Measurements from ENCODE around the gene EVL.

DNA sequence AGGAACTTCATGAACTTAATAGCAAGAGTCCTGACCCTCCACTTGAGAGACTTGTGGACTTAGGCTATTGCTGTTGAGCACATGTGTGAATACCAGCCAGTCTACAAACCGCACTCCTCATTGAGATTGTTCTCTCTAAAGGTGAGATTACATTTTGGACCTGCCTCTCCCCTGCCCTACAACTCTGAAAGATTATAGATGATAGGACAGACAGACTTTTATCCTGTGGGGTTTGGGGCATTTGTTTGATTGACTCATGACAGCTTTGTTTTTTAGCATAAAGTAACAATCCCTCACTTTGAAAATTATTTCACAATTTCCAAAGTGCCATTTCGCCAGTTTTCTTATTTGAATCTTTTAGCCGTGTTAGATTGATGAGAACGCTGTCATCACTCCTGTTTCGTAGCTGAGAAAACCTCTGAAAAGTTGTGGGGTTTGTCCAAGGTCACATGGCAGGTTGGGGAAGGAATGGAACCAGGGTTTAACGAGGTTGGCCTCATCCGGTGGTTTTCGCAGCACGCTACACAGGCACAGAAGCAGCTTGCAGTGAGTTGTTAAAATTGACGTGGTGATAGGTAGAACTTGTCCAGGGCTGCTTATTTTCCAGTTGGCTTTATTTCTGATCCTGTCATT lies 836 bp downstream of the EVL start:
- TF ChIP-seq POLR2AphosphoS5 (IDR thresholded peaks at IDR 0.05; ENCODE audit: low read length) (peak; percentile 93), POLR2A (IDR thresholded peaks at IDR 0.05; ENCODE audit: low read depth, low read length) (peak; percentile 78), DPF2 (IDR thresholded peaks at IDR 0.05) (0 out of 2 replicates have a peak, but pooled peaks have one; percentile 43), SRF (IDR thresholded peaks at IDR 0.05; ENCODE audit: low read depth in 2 of 2, low read length in 2 of 2) (0 out of 4 replicates have a peak, but pooled peaks of 1 of the 2 experiments have one; percentile 23), RCOR1 (conservative IDR thresholded peaks at IDR 0.05; ENCODE audit: low read depth, low read length) (no peak; the same call in 1 of the 2 replicates), RAD21 (IDR thresholded peaks at IDR 0.05; ENCODE audit: insufficient read depth, low read depth, low read length) (no peak), GABPA (IDR thresholded peaks at IDR 0.05; ENCODE audit: low read depth) (peak; percentile 15; the same call in 1 of the 2 replicates), CHD2 (IDR thresholded peaks at IDR 0.05; ENCODE audit: borderline replicate concordance, low read depth, low read length) (peak; percentile 72; the same call in 1 of the 2 replicates), SREBF1 (IDR thresholded peaks at IDR 0.05; ENCODE audit: low read length) (no peak)
- TF ChIP-seq, protein P1, sequence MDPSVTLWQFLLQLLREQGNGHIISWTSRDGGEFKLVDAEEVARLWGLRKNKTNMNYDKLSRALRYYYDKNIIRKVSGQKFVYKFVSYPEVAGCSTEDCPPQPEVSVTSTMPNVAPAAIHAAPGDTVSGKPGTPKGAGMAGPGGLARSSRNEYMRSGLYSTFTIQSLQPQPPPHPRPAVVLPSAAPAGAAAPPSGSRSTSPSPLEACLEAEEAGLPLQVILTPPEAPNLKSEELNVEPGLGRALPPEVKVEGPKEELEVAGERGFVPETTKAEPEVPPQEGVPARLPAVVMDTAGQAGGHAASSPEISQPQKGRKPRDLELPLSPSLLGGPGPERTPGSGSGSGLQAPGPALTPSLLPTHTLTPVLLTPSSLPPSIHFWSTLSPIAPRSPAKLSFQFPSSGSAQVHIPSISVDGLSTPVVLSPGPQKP (IDR thresholded peaks at IDR 0.05; ENCODE audit: low read depth, low read length), result no peak
- TF ChIP-seq, protein P2, sequence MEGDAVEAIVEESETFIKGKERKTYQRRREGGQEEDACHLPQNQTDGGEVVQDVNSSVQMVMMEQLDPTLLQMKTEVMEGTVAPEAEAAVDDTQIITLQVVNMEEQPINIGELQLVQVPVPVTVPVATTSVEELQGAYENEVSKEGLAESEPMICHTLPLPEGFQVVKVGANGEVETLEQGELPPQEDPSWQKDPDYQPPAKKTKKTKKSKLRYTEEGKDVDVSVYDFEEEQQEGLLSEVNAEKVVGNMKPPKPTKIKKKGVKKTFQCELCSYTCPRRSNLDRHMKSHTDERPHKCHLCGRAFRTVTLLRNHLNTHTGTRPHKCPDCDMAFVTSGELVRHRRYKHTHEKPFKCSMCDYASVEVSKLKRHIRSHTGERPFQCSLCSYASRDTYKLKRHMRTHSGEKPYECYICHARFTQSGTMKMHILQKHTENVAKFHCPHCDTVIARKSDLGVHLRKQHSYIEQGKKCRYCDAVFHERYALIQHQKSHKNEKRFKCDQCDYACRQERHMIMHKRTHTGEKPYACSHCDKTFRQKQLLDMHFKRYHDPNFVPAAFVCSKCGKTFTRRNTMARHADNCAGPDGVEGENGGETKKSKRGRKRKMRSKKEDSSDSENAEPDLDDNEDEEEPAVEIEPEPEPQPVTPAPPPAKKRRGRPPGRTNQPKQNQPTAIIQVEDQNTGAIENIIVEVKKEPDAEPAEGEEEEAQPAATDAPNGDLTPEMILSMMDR (IDR thresholded peaks at IDR 0.05 in 2 of 3, conservative IDR thresholded peaks at IDR 0.05 in 1 of 3; ENCODE audit: control insufficient read depth in 2 of 3, extremely low read depth in 1 of 3, insufficient read depth in 1 of 3, low read depth in 3 of 3, low read length in 3 of 3), result no peak
- TF ChIP-seq, protein P3, sequence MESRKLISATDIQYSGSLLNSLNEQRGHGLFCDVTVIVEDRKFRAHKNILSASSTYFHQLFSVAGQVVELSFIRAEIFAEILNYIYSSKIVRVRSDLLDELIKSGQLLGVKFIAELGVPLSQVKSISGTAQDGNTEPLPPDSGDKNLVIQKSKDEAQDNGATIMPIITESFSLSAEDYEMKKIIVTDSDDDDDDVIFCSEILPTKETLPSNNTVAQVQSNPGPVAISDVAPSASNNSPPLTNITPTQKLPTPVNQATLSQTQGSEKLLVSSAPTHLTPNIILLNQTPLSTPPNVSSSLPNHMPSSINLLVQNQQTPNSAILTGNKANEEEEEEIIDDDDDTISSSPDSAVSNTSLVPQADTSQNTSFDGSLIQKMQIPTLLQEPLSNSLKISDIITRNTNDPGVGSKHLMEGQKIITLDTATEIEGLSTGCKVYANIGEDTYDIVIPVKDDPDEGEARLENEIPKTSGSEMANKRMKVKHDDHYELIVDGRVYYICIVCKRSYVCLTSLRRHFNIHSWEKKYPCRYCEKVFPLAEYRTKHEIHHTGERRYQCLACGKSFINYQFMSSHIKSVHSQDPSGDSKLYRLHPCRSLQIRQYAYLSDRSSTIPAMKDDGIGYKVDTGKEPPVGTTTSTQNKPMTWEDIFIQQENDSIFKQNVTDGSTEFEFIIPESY (IDR thresholded peaks at IDR 0.05), result no peak

Measured in GM12878 (cell line).